Activated naive CD4-positive, alpha-beta T cell treated with Interleukin-2 at 50 U/mL for 16 hours (primary cell): ENCODE results near the gene GNL3L.
"Not testable (repeated sequence)": the region's sequence is repeated elsewhere in the genome, so short reads cannot be mapped to it uniquely, and the experiment has no call there.

Experiments
- DNase-seq: peaks from one replicate; pipeline ENCODE4 v3.0.0-alpha.2; 2020

GNL3L gene

DNA sequence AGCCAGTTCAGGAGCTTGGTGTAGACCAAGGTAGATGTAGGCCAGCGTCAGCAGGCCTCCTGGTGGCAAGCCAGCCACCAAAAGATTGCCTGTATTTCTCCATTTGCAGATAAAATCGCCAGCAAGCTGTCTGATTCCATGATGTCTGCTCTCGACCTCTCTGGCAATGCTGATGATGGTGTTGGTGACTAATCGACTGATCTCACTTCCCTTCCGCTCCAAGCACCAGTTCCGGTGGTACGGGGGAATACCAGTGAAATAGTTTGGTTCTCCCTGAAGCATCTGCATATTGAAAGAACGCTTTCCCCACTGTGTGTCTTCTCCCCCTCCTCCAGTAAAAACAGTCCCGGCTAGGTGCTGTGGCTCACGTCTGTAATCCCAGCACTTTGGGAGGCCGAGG is 30.4 kb downstream of the GNL3L start:
- DNase-seq: no peak

DNA sequence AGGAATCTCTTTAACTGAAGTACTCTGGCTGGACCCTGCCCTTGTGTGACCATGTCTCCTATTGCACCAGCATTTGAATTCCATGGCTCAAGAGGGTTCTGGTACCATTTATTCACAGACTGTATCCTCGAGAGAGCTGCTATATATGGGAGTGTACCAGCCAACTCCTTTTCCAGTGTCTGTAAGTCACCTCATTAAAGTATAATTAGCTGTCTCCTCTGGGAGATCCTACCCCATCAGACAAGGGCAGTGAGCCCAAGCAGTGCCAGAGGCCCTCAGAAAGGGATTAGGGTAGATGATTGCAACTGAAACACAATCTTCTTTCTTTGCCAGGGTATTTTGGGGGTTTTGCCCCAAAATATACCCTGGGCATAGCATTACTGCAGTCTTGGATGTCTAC is 31.6 kb downstream of the GNL3L start:
- no peak for DNase-seq

DNA sequence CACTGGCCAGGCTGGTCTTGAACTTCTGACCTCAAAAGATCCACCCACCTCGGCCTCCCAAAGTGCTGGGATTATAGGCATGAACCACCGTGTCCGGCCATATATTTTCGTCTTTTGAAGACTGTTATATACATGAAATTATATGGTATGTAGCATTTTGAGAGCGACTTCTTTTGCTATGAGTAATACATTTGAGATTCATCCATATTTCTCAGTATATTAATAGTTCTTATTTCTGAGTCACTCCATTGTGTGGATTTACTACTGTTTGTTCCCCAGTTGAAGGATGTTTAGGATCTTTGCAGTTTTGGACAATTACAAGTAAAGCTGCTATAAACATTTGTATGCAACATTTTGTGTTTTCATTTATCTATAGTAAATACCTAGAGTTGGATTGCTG is 34.9 kb downstream of the GNL3L start:
- no peak for DNase-seq

DNA sequence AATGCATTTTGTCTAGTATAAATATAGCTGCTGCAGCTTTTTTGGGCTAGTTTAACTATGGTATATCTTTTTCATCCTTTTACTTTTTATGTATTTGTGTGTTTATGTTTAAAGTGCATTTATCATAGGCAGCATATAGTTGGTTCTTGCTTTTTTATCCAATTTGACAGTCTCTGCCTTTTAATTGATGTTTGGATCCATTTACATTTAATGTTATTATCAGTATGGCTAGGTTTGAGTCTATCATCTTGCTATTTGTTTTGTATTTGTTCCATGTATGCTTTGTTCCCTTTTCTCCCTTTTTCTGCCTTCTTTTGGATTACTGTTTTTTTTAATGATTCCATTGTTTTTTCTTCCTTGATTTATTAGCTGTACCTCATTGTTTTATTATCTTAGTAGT is 40.3 kb downstream of the GNL3L start:
- DNase-seq: no peak

DNA sequence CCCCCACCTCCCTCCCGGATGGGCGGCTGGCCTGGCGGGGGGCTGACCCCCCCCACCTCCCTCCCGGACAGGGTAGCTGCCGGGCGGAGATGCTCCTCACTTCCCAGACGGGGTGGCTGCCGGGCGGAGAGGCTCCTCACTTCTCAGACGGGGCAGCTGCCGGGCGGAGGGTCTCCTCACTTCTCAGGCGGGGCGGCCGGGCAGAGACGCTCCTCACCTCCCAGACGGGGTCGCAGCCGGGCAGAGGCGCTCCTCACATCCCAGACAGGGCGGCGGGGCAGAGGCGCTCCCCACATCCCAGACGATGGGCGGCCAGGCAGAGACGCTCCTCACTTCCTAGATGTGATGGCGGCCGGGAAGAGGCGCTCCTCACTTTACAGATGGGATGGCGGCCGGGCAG is 42.6 kb downstream of the GNL3L start:
- not testable (repeated sequence) for DNase-seq

DNA sequence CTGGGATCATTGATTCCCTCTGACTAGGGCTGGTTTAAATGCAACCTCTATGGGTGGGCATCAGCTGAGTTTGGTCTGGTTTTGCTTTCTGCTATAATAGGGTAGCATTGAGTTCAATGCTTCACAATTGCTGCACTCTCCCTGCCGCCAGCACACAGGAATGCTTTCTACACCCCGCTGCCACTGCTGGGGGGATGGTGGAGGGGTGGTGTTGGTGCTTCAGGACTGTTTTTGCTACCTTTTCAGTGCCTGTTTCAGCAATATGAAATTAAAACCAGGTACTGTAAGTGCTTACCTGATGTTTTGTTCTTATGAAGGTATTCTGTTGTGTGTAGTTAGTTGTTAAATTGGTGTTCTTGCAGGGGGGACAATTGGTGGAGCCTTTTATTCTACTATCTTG is 67.7 kb downstream of the GNL3L start:
- no peak for DNase-seq

DNA sequence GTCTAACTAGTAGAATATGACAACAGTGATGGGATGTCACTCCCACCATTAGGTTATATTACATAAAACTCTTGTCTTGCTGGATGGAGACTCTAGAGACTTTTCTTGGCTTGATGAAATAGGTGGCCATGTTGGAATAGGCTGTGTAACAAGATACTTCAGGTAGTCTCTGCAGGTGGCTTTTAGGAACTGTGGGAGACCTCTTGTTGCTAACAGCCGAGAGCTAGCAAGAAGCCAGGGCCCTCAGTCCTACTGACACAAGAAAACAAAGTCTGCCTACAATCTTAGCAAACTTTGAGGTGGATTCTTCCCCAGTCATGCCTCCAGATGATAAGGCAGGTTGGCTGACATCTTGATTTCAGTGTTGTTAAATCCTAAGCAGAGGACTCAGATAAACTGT is 72.5 kb downstream of the GNL3L start:
- DNase-seq: no peak
